A673 (cell line): ENCODE results near the gene SFXN5.

Experiments used
- EZH2 ChIP-seq: fragments of 200-600 bp; sonication (generic); IDR thresholded peaks from 2 replicates; pipeline ENCODE4 v1.6.1; 2017; ENCODE audit warnings: borderline replicate concordance, low read depth, mild to moderate bottlenecking, mixed read lengths, antibody characterized with exemption, low read length; ENCODE audit not compliant: poor library complexity, severe bottlenecking
- TF ChIP-seq, protein P1 (sequence below): fragments of 300-800, 200-600 bp; sonication (generic); conservative IDR thresholded peaks from 2 replicates; pipeline ENCODE4 v1.5.1; 2017; ENCODE audit warnings: low read depth, mild to moderate bottlenecking, antibody characterized with exemption, low read length, moderate library complexity, mixed read lengths

- no peak for TF ChIP-seq EZH2
- TF ChIP-seq, protein P1, sequence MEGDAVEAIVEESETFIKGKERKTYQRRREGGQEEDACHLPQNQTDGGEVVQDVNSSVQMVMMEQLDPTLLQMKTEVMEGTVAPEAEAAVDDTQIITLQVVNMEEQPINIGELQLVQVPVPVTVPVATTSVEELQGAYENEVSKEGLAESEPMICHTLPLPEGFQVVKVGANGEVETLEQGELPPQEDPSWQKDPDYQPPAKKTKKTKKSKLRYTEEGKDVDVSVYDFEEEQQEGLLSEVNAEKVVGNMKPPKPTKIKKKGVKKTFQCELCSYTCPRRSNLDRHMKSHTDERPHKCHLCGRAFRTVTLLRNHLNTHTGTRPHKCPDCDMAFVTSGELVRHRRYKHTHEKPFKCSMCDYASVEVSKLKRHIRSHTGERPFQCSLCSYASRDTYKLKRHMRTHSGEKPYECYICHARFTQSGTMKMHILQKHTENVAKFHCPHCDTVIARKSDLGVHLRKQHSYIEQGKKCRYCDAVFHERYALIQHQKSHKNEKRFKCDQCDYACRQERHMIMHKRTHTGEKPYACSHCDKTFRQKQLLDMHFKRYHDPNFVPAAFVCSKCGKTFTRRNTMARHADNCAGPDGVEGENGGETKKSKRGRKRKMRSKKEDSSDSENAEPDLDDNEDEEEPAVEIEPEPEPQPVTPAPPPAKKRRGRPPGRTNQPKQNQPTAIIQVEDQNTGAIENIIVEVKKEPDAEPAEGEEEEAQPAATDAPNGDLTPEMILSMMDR, result no peak
Observed at GRCh38 chr2:73069041-73069854, 2.3 kb downstream of the SFXN5 start.
